Measurements from ENCODE around the gene NUDT11.

DNA sequence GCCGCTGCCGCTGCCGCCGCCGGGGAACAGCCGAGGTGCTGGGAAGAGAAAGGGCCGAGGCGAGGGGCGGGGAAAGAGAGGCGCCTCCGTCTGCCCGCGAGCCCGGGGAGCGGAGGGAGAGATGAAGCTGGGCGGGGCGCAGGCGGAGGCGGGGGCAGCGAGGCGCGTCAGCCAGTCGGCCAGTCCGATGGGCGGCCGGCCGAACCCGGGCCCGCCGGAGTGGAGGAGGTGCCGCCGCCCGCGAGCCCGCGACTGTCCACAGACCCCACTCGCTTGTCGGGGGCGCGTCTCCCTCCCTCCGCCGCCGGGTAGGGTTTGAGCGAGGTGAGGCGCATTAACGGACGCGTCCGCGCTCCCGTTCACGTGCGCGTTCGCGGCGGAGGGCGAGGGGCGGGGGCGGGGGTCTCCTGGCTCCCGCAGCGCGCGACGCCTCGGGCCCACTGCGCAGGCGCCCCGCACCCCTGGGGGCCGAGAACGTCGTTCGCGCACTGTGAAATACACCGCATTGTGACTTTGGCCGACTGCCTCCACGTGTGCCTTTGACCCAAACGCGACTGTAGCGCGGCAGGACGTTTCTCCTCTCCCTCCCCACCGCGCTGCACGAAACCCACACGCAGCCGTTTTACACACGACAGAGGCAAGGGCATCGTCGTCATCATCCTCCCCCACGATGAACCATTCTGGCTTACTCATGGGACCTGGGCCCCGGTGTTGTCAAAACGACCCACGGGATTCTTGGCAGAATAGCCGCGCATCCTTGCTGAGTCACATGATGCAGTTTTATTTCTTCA lies at the start of gene NUDT11:
- TF ChIP-seq, protein P1, sequence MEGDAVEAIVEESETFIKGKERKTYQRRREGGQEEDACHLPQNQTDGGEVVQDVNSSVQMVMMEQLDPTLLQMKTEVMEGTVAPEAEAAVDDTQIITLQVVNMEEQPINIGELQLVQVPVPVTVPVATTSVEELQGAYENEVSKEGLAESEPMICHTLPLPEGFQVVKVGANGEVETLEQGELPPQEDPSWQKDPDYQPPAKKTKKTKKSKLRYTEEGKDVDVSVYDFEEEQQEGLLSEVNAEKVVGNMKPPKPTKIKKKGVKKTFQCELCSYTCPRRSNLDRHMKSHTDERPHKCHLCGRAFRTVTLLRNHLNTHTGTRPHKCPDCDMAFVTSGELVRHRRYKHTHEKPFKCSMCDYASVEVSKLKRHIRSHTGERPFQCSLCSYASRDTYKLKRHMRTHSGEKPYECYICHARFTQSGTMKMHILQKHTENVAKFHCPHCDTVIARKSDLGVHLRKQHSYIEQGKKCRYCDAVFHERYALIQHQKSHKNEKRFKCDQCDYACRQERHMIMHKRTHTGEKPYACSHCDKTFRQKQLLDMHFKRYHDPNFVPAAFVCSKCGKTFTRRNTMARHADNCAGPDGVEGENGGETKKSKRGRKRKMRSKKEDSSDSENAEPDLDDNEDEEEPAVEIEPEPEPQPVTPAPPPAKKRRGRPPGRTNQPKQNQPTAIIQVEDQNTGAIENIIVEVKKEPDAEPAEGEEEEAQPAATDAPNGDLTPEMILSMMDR (IDR thresholded peaks at IDR 0.05; ENCODE audit: low read depth, low read length) = no peak
- no peak for TF ChIP-seq POLR2A (IDR thresholded peaks at IDR 0.05; ENCODE audit: extremely low read depth, insufficient read length)
- TF ChIP-seq, protein P2, sequence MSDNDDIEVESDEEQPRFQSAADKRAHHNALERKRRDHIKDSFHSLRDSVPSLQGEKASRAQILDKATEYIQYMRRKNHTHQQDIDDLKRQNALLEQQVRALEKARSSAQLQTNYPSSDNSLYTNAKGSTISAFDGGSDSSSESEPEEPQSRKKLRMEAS (IDR thresholded peaks at IDR 0.05; ENCODE audit: low read depth, low read length) = no peak
